ENCODE results near the gene ESYT3.
"Not testable (repeated sequence)": the region's sequence is repeated elsewhere in the genome, so short reads cannot be mapped to it uniquely, and the experiment has no call there.

The ESYT3 gene

GRCh38 chr3:138426211-138426610 is 8.2 kb upstream of the ESYT3 start:
- no peaks in the 10 kb centered on the region for H3K4me1 ChIP-seq
- H3K27me3 ChIP-seq: peaks cover 0 to 2% of the 10 kb centered on the region in 2 donors
- no peak overlapping the region for H3K4me3 ChIP-seq
- no peaks in the 10 kb centered on the region for H3K36me3 ChIP-seq
- no peaks in the 10 kb centered on the region for H3K9me3 ChIP-seq
- intact Hi-C loops (cut with DNase I; ENCODE audit: low total_unique reads): no loop called here
- no peak overlapping the region for H3K27ac ChIP-seq
- DNase-seq: no peak
- TF ChIP-seq, protein P1, sequence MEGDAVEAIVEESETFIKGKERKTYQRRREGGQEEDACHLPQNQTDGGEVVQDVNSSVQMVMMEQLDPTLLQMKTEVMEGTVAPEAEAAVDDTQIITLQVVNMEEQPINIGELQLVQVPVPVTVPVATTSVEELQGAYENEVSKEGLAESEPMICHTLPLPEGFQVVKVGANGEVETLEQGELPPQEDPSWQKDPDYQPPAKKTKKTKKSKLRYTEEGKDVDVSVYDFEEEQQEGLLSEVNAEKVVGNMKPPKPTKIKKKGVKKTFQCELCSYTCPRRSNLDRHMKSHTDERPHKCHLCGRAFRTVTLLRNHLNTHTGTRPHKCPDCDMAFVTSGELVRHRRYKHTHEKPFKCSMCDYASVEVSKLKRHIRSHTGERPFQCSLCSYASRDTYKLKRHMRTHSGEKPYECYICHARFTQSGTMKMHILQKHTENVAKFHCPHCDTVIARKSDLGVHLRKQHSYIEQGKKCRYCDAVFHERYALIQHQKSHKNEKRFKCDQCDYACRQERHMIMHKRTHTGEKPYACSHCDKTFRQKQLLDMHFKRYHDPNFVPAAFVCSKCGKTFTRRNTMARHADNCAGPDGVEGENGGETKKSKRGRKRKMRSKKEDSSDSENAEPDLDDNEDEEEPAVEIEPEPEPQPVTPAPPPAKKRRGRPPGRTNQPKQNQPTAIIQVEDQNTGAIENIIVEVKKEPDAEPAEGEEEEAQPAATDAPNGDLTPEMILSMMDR (IDR thresholded peaks at IDR 0.05): peak; percentile 27 to 41

DNA sequence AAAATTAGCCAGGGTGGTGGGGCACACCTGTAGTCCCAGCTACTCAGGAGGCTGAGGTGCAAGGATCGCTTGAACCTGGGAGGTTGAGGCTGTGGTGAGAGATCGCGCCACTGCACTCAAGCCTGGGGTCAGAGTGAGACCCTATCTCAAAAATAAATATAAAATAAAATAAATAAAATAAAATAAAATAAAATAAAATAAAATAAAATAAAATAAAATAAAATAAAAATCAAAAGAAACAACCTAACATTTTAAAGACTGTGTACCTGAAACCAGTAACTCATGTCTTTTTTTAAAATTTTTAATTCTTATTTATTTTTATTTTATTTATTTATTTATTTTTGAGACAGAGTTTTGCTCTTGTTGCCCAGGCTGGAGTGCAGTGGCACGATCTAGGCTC is 7.7 kb upstream of the ESYT3 start:
- H3K27me3 ChIP-seq; H3K9me3 ChIP-seq; H3K4me3 ChIP-seq; H3K4me1 ChIP-seq; intact Hi-C loops (cut with DNase I; ENCODE audit: low total_unique reads); H3K27ac ChIP-seq; H3K36me3 ChIP-seq; DNase-seq: not testable (repeated sequence)

DNA sequence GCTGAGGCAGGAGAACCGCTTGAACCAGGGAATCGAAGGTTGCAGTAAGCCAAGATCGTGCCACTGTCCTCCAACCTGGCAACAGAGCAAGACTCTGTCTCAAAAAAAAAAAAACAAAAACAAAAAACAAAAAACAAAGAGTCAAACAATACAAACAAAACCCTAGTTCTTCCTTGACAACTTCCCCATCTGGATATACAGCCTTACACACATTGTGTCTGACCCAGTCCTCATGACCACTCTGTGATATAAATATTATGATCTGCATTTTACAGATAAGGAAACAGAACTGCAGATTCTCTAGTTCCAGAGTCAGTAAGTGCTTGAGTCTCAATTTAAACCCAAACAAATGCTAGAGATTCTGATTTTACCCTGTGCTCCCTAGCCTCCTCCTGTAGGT is 4.8 kb upstream of the ESYT3 start:
- intact Hi-C loops (cut with DNase I; ENCODE audit: low total_unique reads): no loop called here
- no peaks in the 10 kb centered on the region for H3K9me3 ChIP-seq
- H3K4me3 ChIP-seq: no peak overlapping the region
- DNase-seq: no peak
- no peaks in the 10 kb centered on the region for H3K36me3 ChIP-seq
- TF ChIP-seq, protein P1 (IDR thresholded peaks at IDR 0.05): no peak
- no peak overlapping the region for H3K27ac ChIP-seq
- peaks cover 0 to 14% (median 8%) of the 10 kb centered on the region in 4 donors for H3K4me1 ChIP-seq
- H3K27me3 ChIP-seq: peaks cover 0 to 16% of the 10 kb centered on the region in 2 donors

DNA sequence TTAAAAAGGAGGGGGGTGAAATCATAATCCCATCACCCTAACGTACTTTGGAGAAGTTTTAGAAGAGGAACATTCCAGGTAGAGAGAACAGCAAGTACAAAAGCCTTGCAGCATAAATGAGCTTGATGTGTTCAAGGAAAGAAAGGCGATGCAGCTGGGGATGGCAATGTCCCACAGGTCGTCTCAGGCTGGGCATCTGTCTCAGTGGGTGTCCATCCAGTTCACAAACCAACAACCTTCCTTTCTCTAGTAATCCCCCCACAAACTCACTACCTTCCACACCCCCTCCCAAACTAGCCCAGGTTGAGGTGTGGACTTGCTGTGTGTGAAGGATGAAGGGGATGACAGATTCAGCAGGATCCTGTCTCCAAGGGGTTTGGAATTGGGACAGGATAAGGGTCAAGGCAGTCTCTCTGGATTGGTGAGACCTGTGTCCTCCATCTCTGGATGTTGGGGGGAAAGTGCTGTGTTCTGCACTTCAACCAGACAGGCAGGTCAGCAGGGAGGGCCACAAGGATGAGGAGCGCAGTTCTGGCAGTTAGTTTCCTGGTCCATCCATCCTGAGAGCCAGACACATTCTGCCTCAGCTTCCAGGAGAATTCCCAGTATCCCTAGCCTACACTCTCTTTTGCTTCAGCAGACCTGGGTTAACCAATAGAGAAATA is 1.7 kb upstream of the ESYT3 start:
- no peak for DNase-seq
- TF ChIP-seq, protein P1 (IDR thresholded peaks at IDR 0.05): no peak
- no peak overlapping the region for H3K27ac ChIP-seq
- H3K4me1 ChIP-seq: peaks cover 0 to 25% (median 19%) of the 10 kb centered on the region in 4 donors
- intact Hi-C loops (cut with DNase I; ENCODE audit: low total_unique reads): no loop called here
- H3K9me3 ChIP-seq: no peaks in the 10 kb centered on the region
- no peaks in the 10 kb centered on the region for H3K36me3 ChIP-seq
- H3K27me3 ChIP-seq: peaks cover 0 to 26% of the 10 kb centered on the region in 2 donors
- no peak overlapping the region for H3K4me3 ChIP-seq

- intact Hi-C loops (cut with DNase I; ENCODE audit: low total_unique reads): no loop called here
- no peak for DNase-seq
- TF ChIP-seq, protein P1 (IDR thresholded peaks at IDR 0.05): no peak
- no peaks in the 10 kb centered on the region for H3K9me3 ChIP-seq
- H3K27me3 ChIP-seq: peaks cover 0 to 26% of the 10 kb centered on the region in 2 donors
- no peak overlapping the region for H3K27ac ChIP-seq
- H3K36me3 ChIP-seq: no peaks in the 10 kb centered on the region
- peak overlapping the region; percentile 51 to 67 for H3K4me3 ChIP-seq
- H3K4me1 ChIP-seq: peaks cover 0 to 25% (median 19%) of the 10 kb centered on the region in 4 donors
Measured at GRCh38 chr3:138433892-138434275, 532 bp upstream of the ESYT3 start.

GRCh38 chr3:138434875-138435772 is 708 bp downstream of the ESYT3 start:
- Histone ChIP-seq H3K4me3 (peak overlapping the region; percentile 51 to 67), H3K27me3 (peaks cover 0 to 26% of the 10 kb centered on the region in 2 donors), H3K4me1 (peaks cover 0 to 25% (median 19%) of the 10 kb centered on the region in 4 donors), H3K9me3 (no peaks in the 10 kb centered on the region), H3K36me3 (no peaks in the 10 kb centered on the region), H3K27ac (no peak overlapping the region)
- no peak for DNase-seq
- TF ChIP-seq, protein P1 (IDR thresholded peaks at IDR 0.05): no peak
- intact Hi-C loops (cut with DNase I; ENCODE audit: low total_unique reads): no loop called here

Measured in tibial artery (tissue), 4 donors.